HepG2 (cell line): ENCODE data around the gene RTCA. TPM values are rescaled to one million over a fixed set of nuclear protein-coding genes. Genes with fewer than 3 reads are reported as not detected.

ENCODE experiments used
- FOXP1 ChIP-seq, 2 experiments: fragments of 450-650 bp in 1 of 2; IDR thresholded peaks; 2 replicates each; pipeline ENCODE4 v1.6.1; 2017 to 2018; ENCODE audit warnings: antibody characterized with exemption in 1 of 2
- GATAD1 ChIP-seq: IDR thresholded peaks from 2 replicates; pipeline ENCODE4 v1.6.1; 2016; ENCODE audit warnings: missing genetic modification reagents, missing compliant biosample characterization
- HNRNPK ChIP-seq: fragments of 200-400 bp; formaldehyde crosslinking; IDR thresholded peaks from 2 replicates; pipeline ENCODE4 v1.6.1; 2018; ENCODE audit warnings: low read length, low read depth, moderate library complexity, mild to moderate bottlenecking; ENCODE audit not compliant: poor library complexity, severe bottlenecking
- NBN ChIP-seq: fragments of 450-650 bp; conservative IDR thresholded peaks from 2 replicates; pipeline ENCODE4 v1.6.1; 2017
- POGZ ChIP-seq: sonication (generic); formaldehyde crosslinking; IDR thresholded peaks from 2 replicates; pipeline ENCODE4 v1.4.0; 2020; ENCODE audit warnings: mild to moderate bottlenecking, missing genetic modification reagents
- SAFB2 ChIP-seq: sonication (generic); formaldehyde crosslinking; IDR thresholded peaks from 2 replicates; pipeline ENCODE4 v1.5.1; 2020; ENCODE audit warnings: missing genetic modification reagents, low read depth, mild to moderate bottlenecking, borderline replicate concordance
- SRY ChIP-seq: sonication (generic); formaldehyde crosslinking; IDR thresholded peaks from 2 replicates; pipeline ENCODE4 v1.8.0; 2022; ENCODE audit warnings: mild to moderate bottlenecking, missing genetic modification reagents
- ZNF460 ChIP-seq: sonication (generic); formaldehyde crosslinking; IDR thresholded peaks from 2 replicates; pipeline ENCODE4 v1.5.1; 2020; ENCODE audit warnings: missing genetic modification reagents, mild to moderate bottlenecking, borderline replicate concordance
- polyA plus RNA-seq, 8 experiments: library from polyadenylated mRNA; depleted of rRNA in 3 of 8; stranded (reverse) in 7 of 8; unstranded in 1 of 8; fragments of >200 nt; fragmentation: Illumina TruSeq in 4 of 8; extraction: Trizol in 4 of 8; gene quantifications; 2 replicates each; pipeline versions ENCODE4 v1.2.1 to v1.2.3, GENCODE V29; 2011 to 2016; ENCODE audit warnings: low read depth in 4 of 8, missing spikeins in 1 of 8, mixed read lengths in 1 of 8; ENCODE audit not compliant: insufficient read depth in 1 of 8
- total RNA-seq, 5 experiments: library from RNA; depleted of rRNA; stranded (reverse); fragments of >200 nt; fragmentation: Illumina TruSeq; extraction: Trizol; gene quantifications; 2 replicates each; pipeline ENCODE4 v1.2.3, GENCODE V29; 2016; ENCODE audit warnings: low read depth in 1 of 5
- TF ChIP-seq, protein P1 (sequence below): sonication (generic); formaldehyde crosslinking; IDR thresholded peaks from 2 replicates; pipeline ENCODE4 v1.4.0; 2020; ENCODE audit warnings: missing genetic modification reagents
- TF ChIP-seq, protein P2 (sequence below): sonication (generic); formaldehyde crosslinking; IDR thresholded peaks from 2 replicates; pipeline ENCODE4 v1.9.0; 2021; ENCODE audit warnings: missing genetic modification reagents, borderline replicate concordance
- TF ChIP-seq, protein P3 (sequence below): sonication (generic); formaldehyde crosslinking; IDR thresholded peaks from 2 replicates; pipeline ENCODE4 v1.5.1; 2020; ENCODE audit warnings: mild to moderate bottlenecking, missing genetic modification reagents, borderline replicate concordance

Gene RTCA
- total and polyA plus RNA-seq, 2 of the 13 experiments (the other 11 are each of a cell fraction or from before 2014, with no cell fraction given): 22.7 to 31.0 TPM

DNA sequence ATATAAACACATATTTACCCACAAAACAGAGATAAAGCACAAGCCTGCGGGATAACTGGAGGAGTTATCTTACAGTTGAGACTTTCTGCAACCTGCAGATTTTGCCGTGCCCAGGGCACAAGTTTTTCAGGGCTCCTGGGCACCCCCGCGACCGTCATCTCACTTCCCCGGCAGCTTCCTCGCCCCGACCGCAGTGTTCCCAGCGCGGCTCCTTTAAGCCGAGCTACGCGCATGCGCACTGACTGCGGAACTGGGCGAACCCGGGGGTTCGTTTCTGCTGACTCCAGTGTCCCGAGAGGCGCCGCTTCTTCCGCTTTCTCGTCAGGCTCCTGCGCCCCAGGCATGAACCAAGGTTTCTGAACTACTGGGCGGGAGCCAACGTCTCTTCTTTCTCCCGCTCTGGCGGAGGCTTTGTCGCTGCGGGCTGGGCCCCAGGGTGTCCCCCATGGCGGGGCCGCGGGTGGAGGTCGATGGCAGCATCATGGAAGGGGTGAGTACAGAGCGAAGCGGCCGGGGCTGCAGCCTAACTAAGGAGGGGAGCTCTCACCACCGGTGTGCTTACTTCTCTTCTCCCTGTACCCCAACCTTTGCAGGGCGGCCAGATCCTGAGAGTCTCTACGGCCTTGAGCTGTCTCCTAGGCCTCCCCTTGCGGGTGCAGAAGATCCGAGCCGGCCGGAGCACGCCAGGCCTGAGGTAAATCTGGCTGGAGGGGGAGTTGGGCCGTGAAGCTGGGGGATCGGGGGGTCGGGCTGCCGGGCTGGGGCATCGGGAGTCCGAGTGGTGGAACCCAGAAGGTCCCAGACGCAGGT is at the start of gene RTCA (continued):
- TF ChIP-seq, protein P1, sequence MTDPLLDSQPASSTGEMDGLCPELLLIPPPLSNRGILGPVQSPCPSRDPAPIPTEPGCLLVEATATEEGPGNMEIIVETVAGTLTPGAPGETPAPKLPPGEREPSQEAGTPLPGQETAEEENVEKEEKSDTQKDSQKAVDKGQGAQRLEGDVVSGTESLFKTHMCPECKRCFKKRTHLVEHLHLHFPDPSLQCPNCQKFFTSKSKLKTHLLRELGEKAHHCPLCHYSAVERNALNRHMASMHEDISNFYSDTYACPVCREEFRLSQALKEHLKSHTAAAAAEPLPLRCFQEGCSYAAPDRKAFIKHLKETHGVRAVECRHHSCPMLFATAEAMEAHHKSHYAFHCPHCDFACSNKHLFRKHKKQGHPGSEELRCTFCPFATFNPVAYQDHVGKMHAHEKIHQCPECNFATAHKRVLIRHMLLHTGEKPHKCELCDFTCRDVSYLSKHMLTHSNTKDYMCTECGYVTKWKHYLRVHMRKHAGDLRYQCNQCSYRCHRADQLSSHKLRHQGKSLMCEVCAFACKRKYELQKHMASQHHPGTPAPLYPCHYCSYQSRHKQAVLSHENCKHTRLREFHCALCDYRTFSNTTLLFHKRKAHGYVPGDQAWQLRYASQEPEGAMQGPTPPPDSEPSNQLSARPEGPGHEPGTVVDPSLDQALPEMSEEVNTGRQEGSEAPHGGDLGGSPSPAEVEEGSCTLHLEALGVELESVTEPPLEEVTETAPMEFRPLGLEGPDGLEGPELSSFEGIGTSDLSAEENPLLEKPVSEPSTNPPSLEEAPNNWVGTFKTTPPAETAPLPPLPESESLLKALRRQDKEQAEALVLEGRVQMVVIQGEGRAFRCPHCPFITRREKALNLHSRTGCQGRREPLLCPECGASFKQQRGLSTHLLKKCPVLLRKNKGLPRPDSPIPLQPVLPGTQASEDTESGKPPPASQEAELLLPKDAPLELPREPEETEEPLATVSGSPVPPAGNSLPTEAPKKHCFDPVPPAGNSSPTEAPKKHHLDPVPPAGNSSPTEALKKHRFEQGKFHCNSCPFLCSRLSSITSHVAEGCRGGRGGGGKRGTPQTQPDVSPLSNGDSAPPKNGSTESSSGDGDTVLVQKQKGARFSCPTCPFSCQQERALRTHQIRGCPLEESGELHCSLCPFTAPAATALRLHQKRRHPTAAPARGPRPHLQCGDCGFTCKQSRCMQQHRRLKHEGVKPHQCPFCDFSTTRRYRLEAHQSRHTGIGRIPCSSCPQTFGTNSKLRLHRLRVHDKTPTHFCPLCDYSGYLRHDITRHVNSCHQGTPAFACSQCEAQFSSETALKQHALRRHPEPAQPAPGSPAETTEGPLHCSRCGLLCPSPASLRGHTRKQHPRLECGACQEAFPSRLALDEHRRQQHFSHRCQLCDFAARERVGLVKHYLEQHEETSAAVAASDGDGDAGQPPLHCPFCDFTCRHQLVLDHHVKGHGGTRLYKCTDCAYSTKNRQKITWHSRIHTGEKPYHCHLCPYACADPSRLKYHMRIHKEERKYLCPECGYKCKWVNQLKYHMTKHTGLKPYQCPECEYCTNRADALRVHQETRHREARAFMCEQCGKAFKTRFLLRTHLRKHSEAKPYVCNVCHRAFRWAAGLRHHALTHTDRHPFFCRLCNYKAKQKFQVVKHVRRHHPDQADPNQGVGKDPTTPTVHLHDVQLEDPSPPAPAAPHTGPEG: peak; percentile 90; the same call in 1 of the 2 replicates
- TF ChIP-seq NBN: no peak
- peak; percentile 58; the same call in 1 of the 2 replicates for TF ChIP-seq POGZ (CRISPR knock-in tag)
- TF ChIP-seq ZNF460 (CRISPR knock-in tag): no peak
- TF ChIP-seq, protein P2, sequence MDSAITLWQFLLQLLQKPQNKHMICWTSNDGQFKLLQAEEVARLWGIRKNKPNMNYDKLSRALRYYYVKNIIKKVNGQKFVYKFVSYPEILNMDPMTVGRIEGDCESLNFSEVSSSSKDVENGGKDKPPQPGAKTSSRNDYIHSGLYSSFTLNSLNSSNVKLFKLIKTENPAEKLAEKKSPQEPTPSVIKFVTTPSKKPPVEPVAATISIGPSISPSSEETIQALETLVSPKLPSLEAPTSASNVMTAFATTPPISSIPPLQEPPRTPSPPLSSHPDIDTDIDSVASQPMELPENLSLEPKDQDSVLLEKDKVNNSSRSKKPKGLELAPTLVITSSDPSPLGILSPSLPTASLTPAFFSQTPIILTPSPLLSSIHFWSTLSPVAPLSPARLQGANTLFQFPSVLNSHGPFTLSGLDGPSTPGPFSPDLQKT (CRISPR knock-in tag): no peak
- TF ChIP-seq, protein P3, sequence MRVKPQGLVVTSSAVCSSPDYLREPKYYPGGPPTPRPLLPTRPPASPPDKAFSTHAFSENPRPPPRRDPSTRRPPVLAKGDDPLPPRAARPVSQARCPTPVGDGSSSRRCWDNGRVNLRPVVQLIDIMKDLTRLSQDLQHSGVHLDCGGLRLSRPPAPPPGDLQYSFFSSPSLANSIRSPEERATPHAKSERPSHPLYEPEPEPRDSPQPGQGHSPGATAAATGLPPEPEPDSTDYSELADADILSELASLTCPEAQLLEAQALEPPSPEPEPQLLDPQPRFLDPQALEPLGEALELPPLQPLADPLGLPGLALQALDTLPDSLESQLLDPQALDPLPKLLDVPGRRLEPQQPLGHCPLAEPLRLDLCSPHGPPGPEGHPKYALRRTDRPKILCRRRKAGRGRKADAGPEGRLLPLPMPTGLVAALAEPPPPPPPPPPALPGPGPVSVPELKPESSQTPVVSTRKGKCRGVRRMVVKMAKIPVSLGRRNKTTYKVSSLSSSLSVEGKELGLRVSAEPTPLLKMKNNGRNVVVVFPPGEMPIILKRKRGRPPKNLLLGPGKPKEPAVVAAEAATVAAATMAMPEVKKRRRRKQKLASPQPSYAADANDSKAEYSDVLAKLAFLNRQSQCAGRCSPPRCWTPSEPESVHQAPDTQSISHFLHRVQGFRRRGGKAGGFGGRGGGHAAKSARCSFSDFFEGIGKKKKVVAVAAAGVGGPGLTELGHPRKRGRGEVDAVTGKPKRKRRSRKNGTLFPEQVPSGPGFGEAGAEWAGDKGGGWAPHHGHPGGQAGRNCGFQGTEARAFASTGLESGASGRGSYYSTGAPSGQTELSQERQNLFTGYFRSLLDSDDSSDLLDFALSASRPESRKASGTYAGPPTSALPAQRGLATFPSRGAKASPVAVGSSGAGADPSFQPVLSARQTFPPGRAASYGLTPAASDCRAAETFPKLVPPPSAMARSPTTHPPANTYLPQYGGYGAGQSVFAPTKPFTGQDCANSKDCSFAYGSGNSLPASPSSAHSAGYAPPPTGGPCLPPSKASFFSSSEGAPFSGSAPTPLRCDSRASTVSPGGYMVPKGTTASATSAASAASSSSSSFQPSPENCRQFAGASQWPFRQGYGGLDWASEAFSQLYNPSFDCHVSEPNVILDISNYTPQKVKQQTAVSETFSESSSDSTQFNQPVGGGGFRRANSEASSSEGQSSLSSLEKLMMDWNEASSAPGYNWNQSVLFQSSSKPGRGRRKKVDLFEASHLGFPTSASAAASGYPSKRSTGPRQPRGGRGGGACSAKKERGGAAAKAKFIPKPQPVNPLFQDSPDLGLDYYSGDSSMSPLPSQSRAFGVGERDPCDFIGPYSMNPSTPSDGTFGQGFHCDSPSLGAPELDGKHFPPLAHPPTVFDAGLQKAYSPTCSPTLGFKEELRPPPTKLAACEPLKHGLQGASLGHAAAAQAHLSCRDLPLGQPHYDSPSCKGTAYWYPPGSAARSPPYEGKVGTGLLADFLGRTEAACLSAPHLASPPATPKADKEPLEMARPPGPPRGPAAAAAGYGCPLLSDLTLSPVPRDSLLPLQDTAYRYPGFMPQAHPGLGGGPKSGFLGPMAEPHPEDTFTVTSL (CRISPR knock-in tag): no peak
- TF ChIP-seq SRY (CRISPR knock-in tag): peak; percentile 95
- peak; percentile 86 for TF ChIP-seq GATAD1 (CRISPR knock-in tag)
- TF ChIP-seq HNRNPK: no peak
- TF ChIP-seq FOXP1 (IDR thresholded peaks at IDR 0.05): no peak
- TF ChIP-seq FOXP1 (CRISPR knock-in tag; IDR thresholded peaks at IDR 0.05): no peak
- no peak for TF ChIP-seq SAFB2 (CRISPR knock-in tag)
